HL-60 (cell line): ENCODE data around the gene ANGPT4.

Experiments
- DNase-seq, 2 experiments: peaks; one replicate each; pipeline ENCODE4 v3.0.0-alpha.2; 2010 to 2020; ENCODE audit warnings: low read depth in 1 of 2, low spot score in 1 of 2
- H3K27ac ChIP-seq: fragments of 250-450 bp; sonication (Bioruptor Pico); replicated peaks from 2 replicates; pipeline ENCODE4 v1.5.1; 2020; ENCODE audit warnings: mild to moderate bottlenecking, moderate library complexity
- H3K27me3 ChIP-seq: fragments of 250-450 bp; sonication (Bioruptor Pico); 2 replicates; pipeline ENCODE4 v1.5.1; 2021; ENCODE audit warnings: mild to moderate bottlenecking, moderate library complexity; ENCODE audit not compliant: insufficient read depth, poor library complexity, severe bottlenecking
- H3K4me3 ChIP-seq: replicated peaks from 2 replicates; pipeline ENCODE4 v1.5.1; 2011; ENCODE audit warnings: mild to moderate bottlenecking, control low read depth, low read length; ENCODE audit not compliant: insufficient read depth
- GABPA ChIP-seq: IDR thresholded peaks from 2 replicates; pipeline ENCODE4 v1.6.1; 2012; ENCODE audit warnings: low read depth
- POLR2AphosphoS5 ChIP-seq: IDR thresholded peaks from 2 replicates; pipeline ENCODE4 v1.6.1; 2012; ENCODE audit warnings: low read depth
- SPI1 ChIP-seq: IDR thresholded peaks from 2 replicates; pipeline ENCODE4 v1.6.1; 2012; ENCODE audit warnings: low read depth, mild to moderate bottlenecking, borderline replicate concordance
- TF ChIP-seq, protein P1 (sequence below): IDR thresholded peaks from one replicate; pipeline ENCODE4 v1.5.1; 2011; ENCODE audit warnings: low read length, control low read depth, inconsistent platforms; ENCODE audit not compliant: insufficient read depth
- TF ChIP-seq, protein P2 (sequence below): IDR thresholded peaks from 2 replicates; pipeline ENCODE4 v1.6.1; 2012; ENCODE audit warnings: low read depth; ENCODE audit not compliant: insufficient replicate concordance

The ANGPT4 gene

DNA sequence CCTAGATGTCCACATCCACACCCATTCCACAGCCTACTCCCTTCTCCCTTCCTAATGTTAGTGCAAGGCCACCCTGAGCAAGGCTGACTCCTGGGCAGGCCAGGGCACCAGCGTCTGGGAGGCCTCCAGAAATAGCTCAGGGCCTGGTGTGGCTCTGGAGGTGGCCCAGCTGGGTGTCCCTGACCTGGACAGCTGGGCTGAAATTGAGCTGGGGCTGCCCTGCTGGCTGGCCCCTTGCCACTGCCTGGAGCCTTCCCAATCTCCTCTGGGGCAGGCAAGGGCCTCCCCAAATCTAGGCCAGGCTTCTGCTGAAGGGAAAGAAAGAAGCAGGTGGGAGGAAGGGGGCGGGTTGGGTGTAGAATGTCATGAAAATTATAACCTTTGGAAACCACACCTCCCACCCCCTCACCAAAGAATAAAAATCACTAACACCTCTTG lies 80.5 kb downstream of the ANGPT4 start:
- TF ChIP-seq POLR2AphosphoS5 (no peak), GABPA (no peak), SPI1 (no peak)
- TF ChIP-seq, protein P1, sequence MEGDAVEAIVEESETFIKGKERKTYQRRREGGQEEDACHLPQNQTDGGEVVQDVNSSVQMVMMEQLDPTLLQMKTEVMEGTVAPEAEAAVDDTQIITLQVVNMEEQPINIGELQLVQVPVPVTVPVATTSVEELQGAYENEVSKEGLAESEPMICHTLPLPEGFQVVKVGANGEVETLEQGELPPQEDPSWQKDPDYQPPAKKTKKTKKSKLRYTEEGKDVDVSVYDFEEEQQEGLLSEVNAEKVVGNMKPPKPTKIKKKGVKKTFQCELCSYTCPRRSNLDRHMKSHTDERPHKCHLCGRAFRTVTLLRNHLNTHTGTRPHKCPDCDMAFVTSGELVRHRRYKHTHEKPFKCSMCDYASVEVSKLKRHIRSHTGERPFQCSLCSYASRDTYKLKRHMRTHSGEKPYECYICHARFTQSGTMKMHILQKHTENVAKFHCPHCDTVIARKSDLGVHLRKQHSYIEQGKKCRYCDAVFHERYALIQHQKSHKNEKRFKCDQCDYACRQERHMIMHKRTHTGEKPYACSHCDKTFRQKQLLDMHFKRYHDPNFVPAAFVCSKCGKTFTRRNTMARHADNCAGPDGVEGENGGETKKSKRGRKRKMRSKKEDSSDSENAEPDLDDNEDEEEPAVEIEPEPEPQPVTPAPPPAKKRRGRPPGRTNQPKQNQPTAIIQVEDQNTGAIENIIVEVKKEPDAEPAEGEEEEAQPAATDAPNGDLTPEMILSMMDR = no peak
- TF ChIP-seq, protein P2, sequence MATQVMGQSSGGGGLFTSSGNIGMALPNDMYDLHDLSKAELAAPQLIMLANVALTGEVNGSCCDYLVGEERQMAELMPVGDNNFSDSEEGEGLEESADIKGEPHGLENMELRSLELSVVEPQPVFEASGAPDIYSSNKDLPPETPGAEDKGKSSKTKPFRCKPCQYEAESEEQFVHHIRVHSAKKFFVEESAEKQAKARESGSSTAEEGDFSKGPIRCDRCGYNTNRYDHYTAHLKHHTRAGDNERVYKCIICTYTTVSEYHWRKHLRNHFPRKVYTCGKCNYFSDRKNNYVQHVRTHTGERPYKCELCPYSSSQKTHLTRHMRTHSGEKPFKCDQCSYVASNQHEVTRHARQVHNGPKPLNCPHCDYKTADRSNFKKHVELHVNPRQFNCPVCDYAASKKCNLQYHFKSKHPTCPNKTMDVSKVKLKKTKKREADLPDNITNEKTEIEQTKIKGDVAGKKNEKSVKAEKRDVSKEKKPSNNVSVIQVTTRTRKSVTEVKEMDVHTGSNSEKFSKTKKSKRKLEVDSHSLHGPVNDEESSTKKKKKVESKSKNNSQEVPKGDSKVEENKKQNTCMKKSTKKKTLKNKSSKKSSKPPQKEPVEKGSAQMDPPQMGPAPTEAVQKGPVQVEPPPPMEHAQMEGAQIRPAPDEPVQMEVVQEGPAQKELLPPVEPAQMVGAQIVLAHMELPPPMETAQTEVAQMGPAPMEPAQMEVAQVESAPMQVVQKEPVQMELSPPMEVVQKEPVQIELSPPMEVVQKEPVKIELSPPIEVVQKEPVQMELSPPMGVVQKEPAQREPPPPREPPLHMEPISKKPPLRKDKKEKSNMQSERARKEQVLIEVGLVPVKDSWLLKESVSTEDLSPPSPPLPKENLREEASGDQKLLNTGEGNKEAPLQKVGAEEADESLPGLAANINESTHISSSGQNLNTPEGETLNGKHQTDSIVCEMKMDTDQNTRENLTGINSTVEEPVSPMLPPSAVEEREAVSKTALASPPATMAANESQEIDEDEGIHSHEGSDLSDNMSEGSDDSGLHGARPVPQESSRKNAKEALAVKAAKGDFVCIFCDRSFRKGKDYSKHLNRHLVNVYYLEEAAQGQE = no peak
- no peaks in the 10 kb centered on the region for H3K27me3 ChIP-seq
- H3K4me3 ChIP-seq = no peak overlapping the region
- no peak overlapping the region for H3K27ac ChIP-seq
- no peak for DNase-seq

DNA sequence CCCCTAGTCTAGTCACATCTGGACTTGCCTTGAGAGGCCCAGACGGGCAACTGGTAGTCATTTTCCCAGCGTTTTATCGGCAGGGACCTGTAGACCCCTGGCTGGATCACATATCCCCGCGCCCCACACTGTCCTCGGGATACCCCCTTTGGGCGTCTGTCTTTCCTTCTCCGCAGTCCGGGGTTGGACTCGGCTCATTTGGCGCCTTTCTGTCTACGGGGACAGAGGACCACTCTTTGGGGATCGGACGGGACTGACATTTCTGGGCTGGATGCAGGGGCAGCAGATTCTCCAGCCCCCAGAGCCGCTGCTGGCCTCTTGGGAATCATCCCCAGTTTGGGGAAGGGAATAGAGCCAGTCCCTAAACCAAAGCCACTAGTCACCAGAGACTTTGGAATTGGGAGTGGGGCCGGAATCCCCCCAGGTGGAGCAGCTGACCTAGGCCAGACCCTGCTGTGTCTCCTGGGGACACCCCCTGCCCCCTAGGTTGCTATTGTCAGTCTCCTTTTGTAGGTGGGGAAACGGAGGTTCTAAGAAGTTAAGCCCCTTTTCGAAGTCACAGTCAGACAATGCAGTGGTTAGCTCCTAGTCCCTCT lies 81.9 kb downstream of the ANGPT4 start:
- Histone ChIP-seq H3K27me3 (no peaks in the 10 kb centered on the region), H3K27ac (peak overlapping the region; percentile 98), H3K4me3 (peak overlapping the region; percentile 80)
- TF ChIP-seq, protein P2 = no peak
- TF ChIP-seq SPI1 (no peak), POLR2AphosphoS5 (no peak), GABPA (no peak)
- TF ChIP-seq, protein P1 = no peak
- DNase-seq = no peak

DNA sequence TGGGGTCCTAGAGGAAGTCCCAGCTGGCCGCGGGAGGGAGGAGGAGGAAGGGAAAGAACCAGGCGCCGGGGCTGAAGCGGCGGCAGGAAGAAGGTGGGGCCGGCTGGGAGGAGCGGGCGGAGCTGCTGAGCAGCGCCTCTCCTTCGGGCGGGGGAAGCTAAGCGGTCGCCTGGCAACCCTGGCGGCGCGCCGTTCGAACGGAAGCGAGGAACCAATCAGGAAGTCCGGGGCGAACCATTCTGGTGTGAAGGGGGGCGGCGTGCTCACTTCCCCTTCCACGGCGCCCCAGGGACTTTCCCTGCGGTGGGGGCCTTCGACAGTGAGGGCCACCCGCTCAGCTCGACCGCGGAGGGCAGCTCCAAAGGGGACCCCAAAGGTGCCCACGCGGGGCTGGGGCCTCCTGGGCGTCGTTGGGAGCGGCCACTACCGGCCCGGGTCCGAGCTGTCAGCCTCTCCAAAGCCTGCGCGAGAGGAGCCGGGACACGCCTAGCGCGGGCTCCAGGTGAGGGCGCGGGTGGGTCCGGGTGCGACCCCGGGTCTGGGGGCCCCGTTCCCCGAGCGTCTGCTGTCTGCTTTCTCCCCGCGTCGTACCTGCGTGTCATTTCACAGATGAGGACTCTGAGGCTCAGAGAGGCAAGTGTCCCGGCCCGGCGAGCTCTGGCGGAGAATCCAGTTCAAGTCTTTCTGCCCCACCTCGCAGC lies 82.5 kb downstream of the ANGPT4 start, which contains the start of gene FAM110A:
Gene FAM110A, plus strand, starts transcription at position 266 of the 701 bp plus-strand sequence. CDS start 11,090 bp downstream, outside the sequence.
- H3K27ac ChIP-seq = peak within 1 kb of the TSS; percentile 98
- TF ChIP-seq SPI1 (peak; percentile 88), POLR2AphosphoS5 (0 out of 2 replicates have a peak, but pooled peaks have one; percentile 8)
- TF ChIP-seq, protein P2 = no peak
- TF ChIP-seq, protein P1 = no peak

More for the DNA sequence above, 82.5 kb downstream of the ANGPT4 start, which contains the start of gene FAM110A:
- DNase-seq = peak; percentile 91 to 96
- Histone ChIP-seq H3K4me3 (peak within 1 kb of the TSS; percentile 80), H3K27me3 (no peaks in the 10 kb centered on the region)
